ENCODE measurements around the gene ICA1.

ICA1 gene

DNA sequence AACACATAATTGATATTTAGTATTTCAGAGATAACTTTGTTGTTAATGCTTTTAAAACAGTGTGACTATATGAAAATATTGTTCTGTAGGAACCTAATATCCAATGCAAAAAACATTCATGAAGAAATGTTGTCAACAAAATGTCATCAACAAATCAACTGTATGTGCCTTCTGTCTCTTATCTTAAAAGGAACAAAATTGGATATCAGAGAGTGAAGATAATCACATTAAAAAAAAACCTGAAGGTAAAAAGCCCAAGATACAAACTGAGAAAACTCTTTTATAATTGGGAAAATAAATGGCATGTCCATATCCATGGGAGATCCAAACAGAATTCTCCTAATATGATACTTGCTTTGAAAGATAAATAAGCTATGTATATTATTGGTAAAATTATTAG, 33.9 kb downstream of the ICA1 start:
- TF ChIP-seq, protein P1, sequence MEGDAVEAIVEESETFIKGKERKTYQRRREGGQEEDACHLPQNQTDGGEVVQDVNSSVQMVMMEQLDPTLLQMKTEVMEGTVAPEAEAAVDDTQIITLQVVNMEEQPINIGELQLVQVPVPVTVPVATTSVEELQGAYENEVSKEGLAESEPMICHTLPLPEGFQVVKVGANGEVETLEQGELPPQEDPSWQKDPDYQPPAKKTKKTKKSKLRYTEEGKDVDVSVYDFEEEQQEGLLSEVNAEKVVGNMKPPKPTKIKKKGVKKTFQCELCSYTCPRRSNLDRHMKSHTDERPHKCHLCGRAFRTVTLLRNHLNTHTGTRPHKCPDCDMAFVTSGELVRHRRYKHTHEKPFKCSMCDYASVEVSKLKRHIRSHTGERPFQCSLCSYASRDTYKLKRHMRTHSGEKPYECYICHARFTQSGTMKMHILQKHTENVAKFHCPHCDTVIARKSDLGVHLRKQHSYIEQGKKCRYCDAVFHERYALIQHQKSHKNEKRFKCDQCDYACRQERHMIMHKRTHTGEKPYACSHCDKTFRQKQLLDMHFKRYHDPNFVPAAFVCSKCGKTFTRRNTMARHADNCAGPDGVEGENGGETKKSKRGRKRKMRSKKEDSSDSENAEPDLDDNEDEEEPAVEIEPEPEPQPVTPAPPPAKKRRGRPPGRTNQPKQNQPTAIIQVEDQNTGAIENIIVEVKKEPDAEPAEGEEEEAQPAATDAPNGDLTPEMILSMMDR (conservative IDR thresholded peaks at IDR 0.05; ENCODE audit: low read depth, low read length), result no peak
- H4K20me1 ChIP-seq (ENCODE audit: insufficient read depth), result no peaks in the 10 kb centered on the region
- H3K4me3 ChIP-seq (IDR thresholded peaks at IDR 0.05; ENCODE audit: insufficient read depth, low read depth, low read length), result no peak overlapping the region
- H3K36me3 ChIP-seq (ENCODE audit: insufficient read depth), result no peaks in the 10 kb centered on the region
- H3K79me2 ChIP-seq (ENCODE audit: insufficient read depth, low read depth), result no peaks in the 10 kb centered on the region
- no peak overlapping the region for H3K9ac ChIP-seq
- no peak overlapping the region for H3K4me2 ChIP-seq
- no peaks in the 10 kb centered on the region for H3K27me3 ChIP-seq (ENCODE audit: insufficient read depth, low read depth)
- no peaks in the 10 kb centered on the region for H3K4me1 ChIP-seq (ENCODE audit: low read depth, poor library complexity, severe bottlenecking)
- no peak overlapping the region for H3K27ac ChIP-seq
- H2AFZ ChIP-seq (ENCODE audit: low read depth), result no peak overlapping the region

DNA sequence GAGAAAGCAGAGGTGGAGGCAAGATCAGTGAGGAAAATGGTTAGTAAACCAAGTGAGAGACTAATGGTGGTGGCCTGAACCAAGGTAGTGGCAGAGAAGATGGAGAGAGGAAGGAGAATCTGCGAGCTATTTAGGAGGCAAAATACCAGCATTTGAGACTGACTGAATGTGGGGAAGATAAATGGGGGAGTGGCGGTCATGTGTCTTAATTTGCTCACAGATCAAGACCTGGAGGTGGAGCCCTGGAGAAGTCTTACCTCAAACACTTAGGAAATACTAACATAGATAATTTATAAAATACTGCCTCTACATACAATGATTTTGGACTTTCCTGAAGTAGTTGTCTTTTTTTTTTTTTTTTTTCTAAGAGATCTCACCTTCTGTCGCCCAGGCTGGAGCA, 34.7 kb downstream of the ICA1 start:
- no peak overlapping the region for H3K9ac ChIP-seq

DNA sequence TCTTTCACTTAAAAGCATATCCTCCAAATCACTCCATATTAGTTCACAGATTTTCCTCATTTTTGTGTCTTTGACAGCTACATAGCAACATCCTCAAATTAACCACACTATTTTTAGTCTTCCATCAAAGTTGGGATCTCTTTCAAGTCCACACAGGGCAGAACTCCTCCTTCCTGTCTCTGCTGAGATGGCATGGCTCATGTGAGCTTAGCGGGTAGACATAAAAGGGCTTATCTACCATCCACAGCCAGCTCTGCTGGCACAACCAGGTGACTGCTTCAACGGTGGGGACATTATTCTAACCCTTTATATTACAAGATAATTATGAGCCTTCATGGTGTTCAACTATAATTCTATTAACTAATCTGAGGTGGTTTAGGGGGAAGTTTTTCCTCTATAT, 35.5 kb downstream of the ICA1 start:
- H2AFZ ChIP-seq (ENCODE audit: low read depth), result no peak overlapping the region
- H3K9ac ChIP-seq, result no peak overlapping the region
- H3K4me3 ChIP-seq (IDR thresholded peaks at IDR 0.05; ENCODE audit: insufficient read depth, low read depth, low read length), result no peak overlapping the region
- no peaks in the 10 kb centered on the region for H3K79me2 ChIP-seq (ENCODE audit: insufficient read depth, low read depth)
- H3K27ac ChIP-seq, result no peak overlapping the region
- H4K20me1 ChIP-seq (ENCODE audit: insufficient read depth), result no peaks in the 10 kb centered on the region
- TF ChIP-seq, protein P1 (conservative IDR thresholded peaks at IDR 0.05; ENCODE audit: low read depth, low read length), result no peak
- no peak overlapping the region for H3K4me2 ChIP-seq
- no peaks in the 10 kb centered on the region for H3K36me3 ChIP-seq (ENCODE audit: insufficient read depth)
- H3K27me3 ChIP-seq (ENCODE audit: insufficient read depth, low read depth), result no peaks in the 10 kb centered on the region
- H3K4me1 ChIP-seq (ENCODE audit: low read depth, poor library complexity, severe bottlenecking), result no peaks in the 10 kb centered on the region

More for the DNA sequence above, 34.7 kb downstream of the ICA1 start:
- Histone ChIP-seq H3K79me2 (ENCODE audit: insufficient read depth, low read depth) (no peaks in the 10 kb centered on the region), H4K20me1 (ENCODE audit: insufficient read depth) (no peaks in the 10 kb centered on the region), H3K27me3 (ENCODE audit: insufficient read depth, low read depth) (no peaks in the 10 kb centered on the region), H2AFZ (ENCODE audit: low read depth) (no peak overlapping the region), H3K4me2 (no peak overlapping the region), H3K36me3 (ENCODE audit: insufficient read depth) (no peaks in the 10 kb centered on the region), H3K4me1 (ENCODE audit: low read depth, poor library complexity, severe bottlenecking) (no peaks in the 10 kb centered on the region), H3K4me3 (IDR thresholded peaks at IDR 0.05; ENCODE audit: insufficient read depth, low read depth, low read length) (no peak overlapping the region), H3K27ac (no peak overlapping the region)
- TF ChIP-seq, protein P1 (conservative IDR thresholded peaks at IDR 0.05; ENCODE audit: low read depth, low read length), result no peak

DNA sequence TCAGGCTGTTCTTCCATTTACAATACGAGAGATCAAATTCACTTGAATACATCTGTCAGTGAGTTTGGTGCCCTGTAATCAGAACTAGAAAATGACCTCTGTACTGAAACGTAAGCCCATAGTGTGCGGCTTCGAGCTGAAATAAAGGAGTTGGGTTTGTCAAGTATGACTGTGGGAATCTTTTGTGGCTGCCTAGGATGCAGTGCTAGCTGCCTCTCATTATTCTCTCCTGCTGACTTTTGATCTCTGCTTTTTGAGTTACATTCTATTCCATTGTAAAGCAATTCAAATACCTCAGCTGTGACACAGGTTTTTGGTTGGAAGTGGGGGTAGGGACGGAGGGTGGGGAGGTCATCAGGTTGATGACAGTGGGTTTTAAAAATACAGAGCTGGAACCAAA, 40.4 kb downstream of the ICA1 start:
- H3K9ac ChIP-seq, result no peak overlapping the region
- no peak overlapping the region for H3K27ac ChIP-seq

More for the DNA sequence above, 40.4 kb downstream of the ICA1 start:
- H4K20me1 ChIP-seq (ENCODE audit: insufficient read depth), result no peaks in the 10 kb centered on the region
- no peaks in the 10 kb centered on the region for H3K79me2 ChIP-seq (ENCODE audit: insufficient read depth, low read depth)
- H3K36me3 ChIP-seq (ENCODE audit: insufficient read depth), result no peaks in the 10 kb centered on the region
- H3K4me2 ChIP-seq, result no peak overlapping the region
- no peak overlapping the region for H3K4me3 ChIP-seq (IDR thresholded peaks at IDR 0.05; ENCODE audit: insufficient read depth, low read depth, low read length)
- H3K27me3 ChIP-seq (ENCODE audit: insufficient read depth, low read depth), result no peaks in the 10 kb centered on the region
- TF ChIP-seq, protein P1 (conservative IDR thresholded peaks at IDR 0.05; ENCODE audit: low read depth, low read length), result no peak
- H2AFZ ChIP-seq (ENCODE audit: low read depth), result no peak overlapping the region
- H3K4me1 ChIP-seq (ENCODE audit: low read depth, poor library complexity, severe bottlenecking), result peaks cover 6% of the 10 kb centered on the region
